ENCODE results near the gene BCHE.
"Not testable (repeated sequence)": the region's sequence is repeated elsewhere in the genome, so short reads cannot be mapped to it uniquely, and the experiment has no call there.

BCHE gene

GRCh38 chr3:165839296-165840076 lies 2.3 kb upstream of the BCHE start:
- intact Hi-C loops (cut with micrococcal nuclease) = no loop called here
- no peak overlapping the region for H3K27ac Mint-ChIP-seq
- no peaks in the 10 kb centered on the region for H3K9me3 Mint-ChIP-seq
- no peaks in the 10 kb centered on the region for H3K27me3 Mint-ChIP-seq
- no peaks in the 10 kb centered on the region for H3K4me1 Mint-ChIP-seq (ENCODE audit: low read depth)
- no peak overlapping the region for H3K4me3 Mint-ChIP-seq
- no peaks in the 10 kb centered on the region for H3K36me3 Mint-ChIP-seq (ENCODE audit: low read depth)

DNA sequence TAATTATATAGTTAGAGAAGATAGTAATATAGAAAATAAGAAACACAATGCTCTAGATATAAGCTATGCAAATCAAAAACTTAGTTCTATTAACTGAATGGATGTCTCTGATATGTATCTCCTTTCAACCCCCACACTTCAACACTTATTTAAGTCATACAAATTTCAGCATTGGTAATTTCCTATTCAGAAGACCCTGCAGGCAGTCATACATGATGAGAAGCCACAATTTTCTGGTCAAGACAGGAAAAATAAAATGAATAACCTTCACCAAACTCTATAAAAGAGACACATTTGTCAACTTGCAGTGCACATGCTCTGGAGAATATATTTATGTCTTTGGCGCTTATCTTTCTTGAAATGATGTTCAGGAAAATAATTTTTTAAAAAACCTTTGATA lies 578 bp upstream of the BCHE start:
- H3K4me3 Mint-ChIP-seq = no peak overlapping the region
- H3K9me3 Mint-ChIP-seq = no peaks in the 10 kb centered on the region
- no peaks in the 10 kb centered on the region for H3K4me1 Mint-ChIP-seq (ENCODE audit: low read depth)
- no peaks in the 10 kb centered on the region for H3K27me3 Mint-ChIP-seq
- H3K27ac Mint-ChIP-seq = no peak overlapping the region
- H3K36me3 Mint-ChIP-seq (ENCODE audit: low read depth) = no peaks in the 10 kb centered on the region
- intact Hi-C loops (cut with micrococcal nuclease) = no loop called here

GRCh38 chr3:165835431-165835830 lies 1.8 kb downstream of the BCHE start:
- H3K27ac Mint-ChIP-seq = no peak overlapping the region
- H3K36me3 Mint-ChIP-seq (ENCODE audit: low read depth) = no peaks in the 10 kb centered on the region
- H3K4me3 Mint-ChIP-seq = no peak overlapping the region
- H3K4me1 Mint-ChIP-seq (ENCODE audit: low read depth) = no peaks in the 10 kb centered on the region
- H3K9me3 Mint-ChIP-seq = no peaks in the 10 kb centered on the region
- intact Hi-C loops (cut with micrococcal nuclease) = no loop called here
- H3K27me3 Mint-ChIP-seq = no peaks in the 10 kb centered on the region

DNA sequence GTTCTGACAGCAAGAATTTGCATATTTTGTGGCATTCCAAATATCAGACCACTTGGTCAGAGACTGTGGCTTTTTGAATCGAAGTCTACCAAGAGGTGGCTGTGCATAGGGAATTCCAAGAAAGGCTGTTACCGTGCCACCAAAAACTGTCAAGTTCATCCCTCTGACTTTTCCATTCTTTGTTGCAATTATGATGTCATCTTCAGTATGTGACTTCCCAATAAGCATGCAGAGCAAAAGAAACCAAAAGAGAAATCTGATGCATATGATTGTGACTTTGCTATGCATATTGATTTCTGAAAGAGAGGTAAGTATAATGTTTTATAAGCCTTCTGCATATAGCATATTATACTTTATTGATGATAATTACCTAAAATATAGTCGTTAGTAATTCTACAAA lies 6.5 kb downstream of the BCHE start:
- H3K27me3 Mint-ChIP-seq = no peaks in the 10 kb centered on the region
- no peak overlapping the region for H3K4me3 Mint-ChIP-seq
- no peaks in the 10 kb centered on the region for H3K4me1 Mint-ChIP-seq (ENCODE audit: low read depth)
- intact Hi-C loops (cut with micrococcal nuclease) = no loop called here
- H3K9me3 Mint-ChIP-seq = no peaks in the 10 kb centered on the region
- H3K27ac Mint-ChIP-seq = no peak overlapping the region
- H3K36me3 Mint-ChIP-seq (ENCODE audit: low read depth) = no peaks in the 10 kb centered on the region

DNA sequence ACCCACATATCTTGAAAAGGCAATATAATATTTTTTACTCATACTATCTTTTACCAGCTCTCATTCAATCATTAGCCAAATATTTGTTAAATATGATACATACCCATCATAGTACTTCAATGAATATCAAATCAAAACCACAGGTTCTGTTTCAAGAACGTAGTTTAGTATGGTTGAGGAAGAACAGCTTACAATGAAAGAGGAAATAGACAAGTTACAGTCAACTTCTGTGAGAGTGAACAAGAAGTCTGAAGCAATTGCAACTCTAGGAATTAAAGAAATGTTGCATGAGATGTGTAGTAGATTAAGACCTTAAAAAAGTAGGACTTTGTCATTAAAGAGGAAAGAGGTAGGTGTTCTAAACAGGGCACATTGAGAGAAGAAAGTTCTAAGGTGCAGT lies 9.3 kb downstream of the BCHE start:
- intact Hi-C loops (cut with micrococcal nuclease) = no loop called here
- Mint-ChIP-seq H3K27me3 (no peaks in the 10 kb centered on the region), H3K4me3 (no peak overlapping the region), H3K27ac (no peak overlapping the region), H3K4me1 (ENCODE audit: low read depth) (no peaks in the 10 kb centered on the region), H3K9me3 (no peaks in the 10 kb centered on the region), H3K36me3 (ENCODE audit: low read depth) (no peaks in the 10 kb centered on the region)

GRCh38 chr3:165827233-165827632 lies 10.0 kb downstream of the BCHE start:
- Mint-ChIP-seq H3K4me3 (no peak overlapping the region), H3K36me3 (ENCODE audit: low read depth) (no peaks in the 10 kb centered on the region), H3K4me1 (ENCODE audit: low read depth) (no peaks in the 10 kb centered on the region), H3K27me3 (no peaks in the 10 kb centered on the region), H3K9me3 (no peaks in the 10 kb centered on the region), H3K27ac (no peak overlapping the region)
- intact Hi-C loops (cut with micrococcal nuclease) = no loop called here

GRCh38 chr3:165820671-165821123 lies 16.5 kb downstream of the BCHE start:
- Mint-ChIP-seq H3K4me3 (no peak overlapping the region), H3K4me1 (ENCODE audit: low read depth) (no peaks in the 10 kb centered on the region), H3K36me3 (ENCODE audit: low read depth) (no peaks in the 10 kb centered on the region), H3K27me3 (no peaks in the 10 kb centered on the region), H3K9me3 (no peaks in the 10 kb centered on the region), H3K27ac (no peak overlapping the region)
- intact Hi-C loops (cut with micrococcal nuclease) = no loop called here

DNA sequence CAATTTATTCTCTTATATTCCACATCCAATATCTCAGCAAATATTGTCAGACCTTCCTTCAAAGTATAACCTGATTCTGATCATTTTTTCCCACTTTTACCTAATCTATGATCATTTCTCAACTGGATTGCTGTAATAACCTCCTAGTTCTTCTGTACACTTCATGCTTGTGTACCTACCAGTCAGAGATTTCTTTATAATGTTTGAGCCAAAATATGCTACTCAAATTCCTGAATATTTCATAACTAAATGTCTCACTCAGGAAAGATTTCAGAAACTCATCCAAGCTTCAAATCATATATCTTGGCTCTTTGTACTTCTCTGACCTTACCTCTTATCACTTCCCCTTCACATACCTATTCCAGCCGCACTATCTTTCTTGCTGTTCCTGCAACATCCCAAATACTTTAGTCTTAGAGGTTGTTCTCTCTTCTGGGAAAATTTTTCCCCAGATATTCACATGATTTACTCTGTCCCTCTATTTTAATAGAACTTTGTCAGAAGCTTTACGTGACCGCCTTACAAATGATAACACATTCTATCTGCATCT lies 20.0 kb downstream of the BCHE start:
- Mint-ChIP-seq H3K27ac (no peak overlapping the region), H3K4me3 (no peak overlapping the region), H3K27me3 (no peaks in the 10 kb centered on the region), H3K4me1 (ENCODE audit: low read depth) (no peaks in the 10 kb centered on the region), H3K9me3 (no peaks in the 10 kb centered on the region), H3K36me3 (ENCODE audit: low read depth) (no peaks in the 10 kb centered on the region)
- intact Hi-C loops (cut with micrococcal nuclease) = no loop called here

DNA sequence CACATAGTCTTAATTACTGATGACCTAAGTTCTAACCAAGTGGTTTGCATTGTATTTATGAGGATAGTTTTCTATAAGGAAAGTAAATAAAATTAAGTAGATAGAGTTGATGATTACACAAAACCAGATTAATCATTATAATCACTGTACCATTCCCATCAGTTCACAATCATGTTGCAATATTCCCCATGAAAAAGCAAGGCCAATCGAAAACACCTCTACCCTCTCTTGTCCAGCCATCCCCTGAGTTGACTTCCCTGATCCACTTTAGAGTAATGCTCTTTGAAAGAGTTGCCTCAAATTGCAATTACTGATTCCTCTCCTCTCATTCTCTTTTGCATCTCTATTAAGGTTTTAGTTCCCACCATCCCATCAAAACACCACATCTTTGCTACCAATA lies 21.0 kb downstream of the BCHE start:
- Mint-ChIP-seq H3K4me1 (ENCODE audit: low read depth) (no peaks in the 10 kb centered on the region), H3K4me3 (no peak overlapping the region), H3K36me3 (ENCODE audit: low read depth) (no peaks in the 10 kb centered on the region), H3K27me3 (no peaks in the 10 kb centered on the region), H3K9me3 (no peaks in the 10 kb centered on the region), H3K27ac (no peak overlapping the region)
- intact Hi-C loops (cut with micrococcal nuclease) = no loop called here

- Mint-ChIP-seq H3K9me3 (no peaks in the 10 kb centered on the region), H3K4me3 (no peak overlapping the region), H3K36me3 (ENCODE audit: low read depth) (no peaks in the 10 kb centered on the region), H3K27me3 (no peaks in the 10 kb centered on the region), H3K27ac (no peak overlapping the region), H3K4me1 (ENCODE audit: low read depth) (no peaks in the 10 kb centered on the region)
- intact Hi-C loops (cut with micrococcal nuclease) = no loop called here
Observed at GRCh38 chr3:165815682-165816081, 21.5 kb downstream of the BCHE start.

- Mint-ChIP-seq H3K4me1 (ENCODE audit: low read depth) (no peaks in the 10 kb centered on the region), H3K36me3 (ENCODE audit: low read depth) (no peaks in the 10 kb centered on the region), H3K4me3 (no peak overlapping the region), H3K27ac (no peak overlapping the region), H3K9me3 (no peaks in the 10 kb centered on the region), H3K27me3 (no peaks in the 10 kb centered on the region)
- intact Hi-C loops (cut with micrococcal nuclease) = no loop called here
Observed at GRCh38 chr3:165814380-165814779, 22.8 kb downstream of the BCHE start.

DNA sequence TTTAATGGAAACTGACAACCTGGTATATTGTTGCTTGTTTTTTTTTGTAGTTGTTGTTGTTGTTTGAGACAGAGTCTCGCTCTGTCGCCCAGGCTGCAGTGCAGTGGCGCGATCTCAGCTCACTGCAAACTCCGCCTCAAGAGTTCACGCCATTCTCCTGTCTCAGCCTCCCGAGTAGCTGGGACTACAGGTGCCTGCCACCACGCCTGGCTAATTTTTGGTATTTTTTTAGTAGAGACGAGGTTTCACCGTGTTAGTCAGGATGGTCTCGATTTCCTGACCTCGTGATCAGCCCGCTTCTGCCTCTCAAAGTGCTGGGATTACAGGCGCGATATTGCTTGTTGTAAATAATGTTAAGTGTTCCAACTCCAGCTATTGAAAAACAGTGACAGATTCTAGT lies 29.3 kb downstream of the BCHE start:
- H3K27ac Mint-ChIP-seq; intact Hi-C loops (cut with micrococcal nuclease); H3K36me3 Mint-ChIP-seq (ENCODE audit: low read depth); H3K27me3 Mint-ChIP-seq; H3K4me1 Mint-ChIP-seq (ENCODE audit: low read depth); H3K9me3 Mint-ChIP-seq; H3K4me3 Mint-ChIP-seq: not testable (repeated sequence)

DNA sequence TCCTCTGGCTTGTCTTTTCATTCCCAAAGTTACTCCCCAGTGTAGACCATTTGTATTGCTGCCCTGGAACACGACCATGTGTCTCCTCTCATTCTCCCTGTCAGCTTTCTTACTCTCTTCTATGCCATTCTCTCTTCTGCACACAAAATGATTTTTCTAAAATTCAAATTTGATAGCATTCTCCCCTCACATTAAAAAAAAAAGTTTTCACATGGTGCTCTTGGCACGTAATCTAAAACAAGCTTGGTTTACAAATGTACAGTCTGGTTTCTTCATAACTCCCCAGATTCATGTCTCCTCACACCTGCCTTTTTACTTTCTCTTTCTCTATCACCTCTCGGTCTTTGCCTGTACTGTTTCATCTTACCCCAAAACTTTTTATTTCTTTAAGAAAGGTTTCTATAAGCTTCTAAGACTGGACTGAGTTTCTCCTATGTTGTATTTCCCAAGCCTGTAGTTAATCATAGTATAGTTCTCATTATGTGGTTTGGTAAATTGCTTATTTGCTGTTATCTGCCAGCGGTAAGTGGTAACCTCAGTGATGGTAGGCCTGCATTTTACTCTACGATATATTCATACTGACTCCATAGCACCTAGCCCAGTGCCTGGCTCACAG lies 31.2 kb downstream of the BCHE start:
- Mint-ChIP-seq H3K27me3 (no peaks in the 10 kb centered on the region), H3K9me3 (no peaks in the 10 kb centered on the region), H3K4me3 (no peak overlapping the region), H3K27ac (no peak overlapping the region), H3K4me1 (ENCODE audit: low read depth) (no peaks in the 10 kb centered on the region), H3K36me3 (ENCODE audit: low read depth) (no peaks in the 10 kb centered on the region)
- intact Hi-C loops (cut with micrococcal nuclease) = no loop called here

DNA sequence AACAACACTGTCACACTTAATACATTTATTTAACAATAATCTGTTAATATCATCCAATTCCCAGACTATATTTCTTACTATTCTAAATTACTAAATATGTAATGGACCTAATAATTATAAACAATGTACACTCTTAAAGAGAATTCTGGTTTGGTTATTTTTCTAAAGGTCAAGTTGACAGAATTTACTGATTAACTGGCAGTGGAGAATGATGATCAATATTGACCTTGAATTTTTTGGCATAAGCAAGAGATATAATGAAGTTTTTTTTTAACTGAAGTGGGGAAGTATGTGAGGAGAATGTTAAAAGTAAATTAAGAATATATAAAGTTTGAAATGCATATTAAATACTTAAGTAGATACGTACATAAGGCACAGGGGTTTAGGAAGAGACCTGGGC lies 33.8 kb downstream of the BCHE start:
- no peak overlapping the region for H3K4me3 Mint-ChIP-seq
- intact Hi-C loops (cut with micrococcal nuclease) = no loop called here
- no peaks in the 10 kb centered on the region for H3K9me3 Mint-ChIP-seq

DNA sequence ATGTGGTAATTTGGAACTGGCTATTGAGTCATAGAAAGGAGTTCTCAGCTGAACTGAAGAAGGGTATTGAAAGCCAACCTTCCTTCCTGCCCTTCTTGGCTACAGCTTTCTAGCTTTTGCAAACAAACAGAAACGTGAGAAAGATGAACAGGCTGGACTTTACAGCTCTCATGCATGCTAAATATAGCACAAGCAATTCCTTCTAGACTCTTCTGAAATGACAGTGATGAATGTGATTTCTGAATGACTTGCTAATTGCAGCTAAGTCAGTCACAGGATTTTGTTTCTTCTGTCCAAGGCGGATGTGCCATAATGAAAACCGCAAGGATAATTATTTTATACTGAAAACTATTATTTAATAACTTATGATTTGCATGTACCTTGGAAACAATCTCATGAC lies 36.3 kb downstream of the BCHE start:
- H3K4me3 Mint-ChIP-seq = no peak overlapping the region
- intact Hi-C loops (cut with micrococcal nuclease) = no loop called here
- no peaks in the 10 kb centered on the region for H3K4me1 Mint-ChIP-seq (ENCODE audit: low read depth)
- no peaks in the 10 kb centered on the region for H3K36me3 Mint-ChIP-seq (ENCODE audit: low read depth)
- H3K27me3 Mint-ChIP-seq = no peaks in the 10 kb centered on the region
- H3K9me3 Mint-ChIP-seq = peaks cover 10% of the 10 kb centered on the region
- H3K27ac Mint-ChIP-seq = no peak overlapping the region

More for the DNA sequence above, 33.8 kb downstream of the BCHE start:
- no peaks in the 10 kb centered on the region for H3K36me3 Mint-ChIP-seq (ENCODE audit: low read depth)
- H3K27ac Mint-ChIP-seq = no peak overlapping the region
- H3K27me3 Mint-ChIP-seq = no peaks in the 10 kb centered on the region
- no peaks in the 10 kb centered on the region for H3K4me1 Mint-ChIP-seq (ENCODE audit: low read depth)

All from dendritic cell treated with granulocyte-macrophage colony-stimulating factor and Interleukin-4, amounts not matched to agents 40 ng/mL and 50 ng/mL, for 4 days (primary cell).